Activated effector memory CD4-positive, alpha-beta T cell treated with anti-CD3 and anti-CD28 coated beads, Interleukin-2, amount 50 U/mL, for 16 hours (primary cell): ENCODE results near the gene FOSL1.

Source experiments
- DNase-seq: peaks from one replicate; pipeline ENCODE4 v3.0.0-alpha.2; 2020

The FOSL1 gene

GRCh38 chr11:65873318-65874156, 26.7 kb downstream of the FOSL1 start:
- DNase-seq: peak; percentile 98

- no peak for DNase-seq
Measured at GRCh38 chr11:65872586-65873317, 27.4 kb downstream of the FOSL1 start, which contains the start of gene EFEMP2. TSS of gene EFEMP2 (minus strand) at chr11:65872800. CDS start at chr11:65872354, 446 bp downstream.

- DNase-seq: no peak
Measured at GRCh38 chr11:65871811-65872548, 28.2 kb downstream of the FOSL1 start.

- DNase-seq: no peak
Measured at GRCh38 chr11:65870706-65871681, 29.2 kb downstream of the FOSL1 start.

- DNase-seq: no peak
Measured at GRCh38 chr11:65870307-65870658, 29.9 kb downstream of the FOSL1 start.

- no peak for DNase-seq
Measured at GRCh38 chr11:65869643-65870306, 30.4 kb downstream of the FOSL1 start.

GRCh38 chr11:65868907-65869306, 31.3 kb downstream of the FOSL1 start:
- DNase-seq: no peak

- DNase-seq: peak; percentile 77
Measured at GRCh38 chr11:65868076-65868667, 32.0 kb downstream of the FOSL1 start.

- no peak for DNase-seq
Measured at GRCh38 chr11:65867284-65868071, 32.7 kb downstream of the FOSL1 start.

GRCh38 chr11:65866509-65867283, 33.5 kb downstream of the FOSL1 start:
- no peak for DNase-seq

- DNase-seq: no peak
Measured at GRCh38 chr11:65865550-65866172, 34.5 kb downstream of the FOSL1 start.

GRCh38 chr11:65864706-65865471, 35.3 kb downstream of the FOSL1 start:
- DNase-seq: peak; percentile 53

- peak; percentile 57 for DNase-seq
Measured at GRCh38 chr11:65863889-65864705, 36.1 kb downstream of the FOSL1 start.

- DNase-seq: peak; percentile 58
Measured at GRCh38 chr11:65862941-65863888, 37.0 kb downstream of the FOSL1 start.

GRCh38 chr11:65862191-65862735, 37.9 kb downstream of the FOSL1 start:
- peak; percentile 59 for DNase-seq
